ENCODE measurements around the gene TAF4.

Gene TAF4

GRCh38 chr20:61933481-61933950 lies 132.2 kb downstream of the TAF4 start:
- CTCF ChIA-PET: no interaction called here

GRCh38 chr20:61932711-61933480 lies 132.8 kb downstream of the TAF4 start:
- no peaks in the 10 kb centered on the region for H3K4me1 ChIP-seq (ENCODE audit: control insufficient read depth, insufficient read depth, low read length)
- no peaks in the 10 kb centered on the region for H3K9me3 ChIP-seq (ENCODE audit: control insufficient read depth, insufficient read depth, low read depth, low read length)
- POLR2A ChIA-PET: no interaction called here
- CTCF ChIA-PET: no interaction called here
- no peaks in the 10 kb centered on the region for H3K36me3 ChIP-seq (ENCODE audit: control insufficient read depth in 2 of 2, insufficient read depth in 1 of 2, low read length in 2 of 2)
- H3K4me3 ChIP-seq (ENCODE audit: low read depth, low read length): no peak overlapping the region
- TF ChIP-seq ZNF621 (tag by site-specific recombination; IDR thresholded peaks at IDR 0.05) (no peak), ZNF701 (tag by site-specific recombination; IDR thresholded peaks at IDR 0.05) (no peak), YY2 (tag by site-specific recombination; IDR thresholded peaks at IDR 0.05) (no peak), ZNF585B (tag by site-specific recombination; IDR thresholded peaks at IDR 0.05) (no peak), ZNF433 (tag by site-specific recombination; IDR thresholded peaks at IDR 0.05; ENCODE audit: low read depth) (no peak), ZNF513 (tag by site-specific recombination; IDR thresholded peaks at IDR 0.05) (no peak), OVOL3 (tag by site-specific recombination; IDR thresholded peaks at IDR 0.05) (no peak), ZXDB (tag by site-specific recombination; IDR thresholded peaks at IDR 0.05) (no peak), ZEB2 (tag by site-specific recombination; IDR thresholded peaks at IDR 0.05) (no peak), ZNF792 (tag by site-specific recombination; IDR thresholded peaks at IDR 0.05) (no peak), ZNF121 (tag by site-specific recombination; IDR thresholded peaks at IDR 0.05) (no peak), ZNF658 (tag by site-specific recombination; IDR thresholded peaks at IDR 0.05) (no peak), REPIN1 (tag by site-specific recombination; IDR thresholded peaks at IDR 0.05; ENCODE audit: low read depth) (no peak)
- TF ChIP-seq, protein P1, sequence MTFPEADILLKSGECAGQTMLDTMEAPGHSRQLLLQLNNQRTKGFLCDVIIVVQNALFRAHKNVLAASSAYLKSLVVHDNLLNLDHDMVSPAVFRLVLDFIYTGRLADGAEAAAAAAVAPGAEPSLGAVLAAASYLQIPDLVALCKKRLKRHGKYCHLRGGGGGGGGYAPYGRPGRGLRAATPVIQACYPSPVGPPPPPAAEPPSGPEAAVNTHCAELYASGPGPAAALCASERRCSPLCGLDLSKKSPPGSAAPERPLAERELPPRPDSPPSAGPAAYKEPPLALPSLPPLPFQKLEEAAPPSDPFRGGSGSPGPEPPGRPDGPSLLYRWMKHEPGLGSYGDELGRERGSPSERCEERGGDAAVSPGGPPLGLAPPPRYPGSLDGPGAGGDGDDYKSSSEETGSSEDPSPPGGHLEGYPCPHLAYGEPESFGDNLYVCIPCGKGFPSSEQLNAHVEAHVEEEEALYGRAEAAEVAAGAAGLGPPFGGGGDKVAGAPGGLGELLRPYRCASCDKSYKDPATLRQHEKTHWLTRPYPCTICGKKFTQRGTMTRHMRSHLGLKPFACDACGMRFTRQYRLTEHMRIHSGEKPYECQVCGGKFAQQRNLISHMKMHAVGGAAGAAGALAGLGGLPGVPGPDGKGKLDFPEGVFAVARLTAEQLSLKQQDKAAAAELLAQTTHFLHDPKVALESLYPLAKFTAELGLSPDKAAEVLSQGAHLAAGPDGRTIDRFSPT (tag by site-specific recombination; IDR thresholded peaks at IDR 0.05): no peak
- TF ChIP-seq, protein P2, sequence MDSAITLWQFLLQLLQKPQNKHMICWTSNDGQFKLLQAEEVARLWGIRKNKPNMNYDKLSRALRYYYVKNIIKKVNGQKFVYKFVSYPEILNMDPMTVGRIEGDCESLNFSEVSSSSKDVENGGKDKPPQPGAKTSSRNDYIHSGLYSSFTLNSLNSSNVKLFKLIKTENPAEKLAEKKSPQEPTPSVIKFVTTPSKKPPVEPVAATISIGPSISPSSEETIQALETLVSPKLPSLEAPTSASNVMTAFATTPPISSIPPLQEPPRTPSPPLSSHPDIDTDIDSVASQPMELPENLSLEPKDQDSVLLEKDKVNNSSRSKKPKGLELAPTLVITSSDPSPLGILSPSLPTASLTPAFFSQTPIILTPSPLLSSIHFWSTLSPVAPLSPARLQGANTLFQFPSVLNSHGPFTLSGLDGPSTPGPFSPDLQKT (IDR thresholded peaks at IDR 0.05; ENCODE audit: borderline replicate concordance, low read depth, low read length): no peak
- no peak overlapping the region for H3K27ac ChIP-seq (ENCODE audit: extremely low read depth, low read depth, low read length)

More at GRCh38 chr20:61933481-61933950, 132.2 kb downstream of the TAF4 start:
- no peak overlapping the region for H3K27ac ChIP-seq (ENCODE audit: extremely low read depth, low read depth, low read length)
- POLR2A ChIA-PET: no interaction called here
- H3K36me3 ChIP-seq (ENCODE audit: control insufficient read depth in 2 of 2, insufficient read depth in 1 of 2, low read length in 2 of 2): no peaks in the 10 kb centered on the region
- H3K9me3 ChIP-seq (ENCODE audit: control insufficient read depth, insufficient read depth, low read depth, low read length): no peaks in the 10 kb centered on the region
- no peaks in the 10 kb centered on the region for H3K4me1 ChIP-seq (ENCODE audit: control insufficient read depth, insufficient read depth, low read length)
- TF ChIP-seq ZBTB48 (tag by site-specific recombination; IDR thresholded peaks at IDR 0.05): 0 out of 2 replicates have a peak, but pooled peaks have one; percentile 16
- no peak for TF ChIP-seq ZNF544 (tag by site-specific recombination; IDR thresholded peaks at IDR 0.05)
- TF ChIP-seq MYNN (tag by site-specific recombination; IDR thresholded peaks at IDR 0.05; ENCODE audit: borderline replicate concordance): no peak
- TF ChIP-seq ZBTB21 (tag by site-specific recombination; IDR thresholded peaks at IDR 0.05): no peak
- TF ChIP-seq, protein P3, sequence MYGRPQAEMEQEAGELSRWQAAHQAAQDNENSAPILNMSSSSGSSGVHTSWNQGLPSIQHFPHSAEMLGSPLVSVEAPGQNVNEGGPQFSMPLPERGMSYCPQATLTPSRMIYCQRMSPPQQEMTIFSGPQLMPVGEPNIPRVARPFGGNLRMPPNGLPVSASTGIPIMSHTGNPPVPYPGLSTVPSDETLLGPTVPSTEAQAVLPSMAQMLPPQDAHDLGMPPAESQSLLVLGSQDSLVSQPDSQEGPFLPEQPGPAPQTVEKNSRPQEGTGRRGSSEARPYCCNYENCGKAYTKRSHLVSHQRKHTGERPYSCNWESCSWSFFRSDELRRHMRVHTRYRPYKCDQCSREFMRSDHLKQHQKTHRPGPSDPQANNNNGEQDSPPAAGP (tag by site-specific recombination; IDR thresholded peaks at IDR 0.05): peak; percentile 70; the same call in 1 of the 2 replicates
- no peak for TF ChIP-seq ZNF211 (tag by site-specific recombination; IDR thresholded peaks at IDR 0.05; ENCODE audit: low read depth)
- no peak for TF ChIP-seq GLIS2 (tag by site-specific recombination; IDR thresholded peaks at IDR 0.05)
- TF ChIP-seq ZNF521 (tag by site-specific recombination; IDR thresholded peaks at IDR 0.05): no peak
- H3K4me3 ChIP-seq (ENCODE audit: low read depth, low read length): no peak overlapping the region

All from HEK293 (cell line).